Ascending aorta (tissue), 2 donors: ENCODE data around the gene RAB28. TPM values are rescaled to one million over a fixed set of nuclear protein-coding genes. Genes with fewer than 3 reads are reported as not detected.

ENCODE experiments used
- DNase-seq, 2 donors: peaks; one replicate each; pipeline ENCODE4 v3.0.0-alpha.2; 2019; ENCODE audit warnings: low spot score in 2 of 2
- H3K27ac ChIP-seq, 2 donors: fragments of 200-600 bp; sonication (generic); one replicate each; pipeline ENCODE4 v1.5.1; 2016 to 2017; ENCODE audit warnings: mild to moderate bottlenecking in 1 of 2
- H3K27me3 ChIP-seq: fragments of 200-600 bp; sonication (generic); one replicate; pipeline ENCODE4 v1.5.1; 2017
- H3K36me3 ChIP-seq, 2 donors: fragments of 200-600 bp; sonication (generic); one replicate each; pipeline ENCODE4 v1.5.1; 2016
- H3K4me1 ChIP-seq, 2 donors: fragments of 200-600 bp; sonication (generic); one replicate each; pipeline ENCODE4 v1.5.1; 2016 to 2017; ENCODE audit warnings: mild to moderate bottlenecking in 1 of 2
- H3K4me3 ChIP-seq, 2 donors: fragments of 200-600 bp; sonication (generic); one replicate each; pipeline ENCODE4 v1.5.1; 2016 to 2017; ENCODE audit warnings: mild to moderate bottlenecking in 1 of 2
- H3K9me3 ChIP-seq, 2 donors: fragments of 200-600 bp; sonication (generic); one replicate each; pipeline ENCODE4 v1.5.1; 2016
- intact Hi-C: fragments of 100-400 bp; cut with DNase I; formaldehyde crosslinking; loops from one replicate; pipeline ENCODE4 v1.15.1; 2023
- total RNA-seq: library from RNA; depleted of rRNA; stranded (reverse); fragments of >200 nt; gene quantifications from one replicate; pipeline ENCODE4 v1.1.0, GENCODE V29; 2016
- TF ChIP-seq, protein P1 (sequence below), 3 experiments: fragments of 200-600 bp in 2 of 3; fragments of 450-650 bp in 1 of 3; sonication (generic) in 2 of 3; IDR thresholded peaks; one replicate each; pipeline ENCODE4 v1.5.1; 2016 to 2019; ENCODE audit warnings: antibody characterized with exemption in 3 of 3, mild to moderate bottlenecking in 1 of 3, moderate library complexity in 1 of 3

Gene RAB28
- 3.2 TPM for total RNA-seq

DNA sequence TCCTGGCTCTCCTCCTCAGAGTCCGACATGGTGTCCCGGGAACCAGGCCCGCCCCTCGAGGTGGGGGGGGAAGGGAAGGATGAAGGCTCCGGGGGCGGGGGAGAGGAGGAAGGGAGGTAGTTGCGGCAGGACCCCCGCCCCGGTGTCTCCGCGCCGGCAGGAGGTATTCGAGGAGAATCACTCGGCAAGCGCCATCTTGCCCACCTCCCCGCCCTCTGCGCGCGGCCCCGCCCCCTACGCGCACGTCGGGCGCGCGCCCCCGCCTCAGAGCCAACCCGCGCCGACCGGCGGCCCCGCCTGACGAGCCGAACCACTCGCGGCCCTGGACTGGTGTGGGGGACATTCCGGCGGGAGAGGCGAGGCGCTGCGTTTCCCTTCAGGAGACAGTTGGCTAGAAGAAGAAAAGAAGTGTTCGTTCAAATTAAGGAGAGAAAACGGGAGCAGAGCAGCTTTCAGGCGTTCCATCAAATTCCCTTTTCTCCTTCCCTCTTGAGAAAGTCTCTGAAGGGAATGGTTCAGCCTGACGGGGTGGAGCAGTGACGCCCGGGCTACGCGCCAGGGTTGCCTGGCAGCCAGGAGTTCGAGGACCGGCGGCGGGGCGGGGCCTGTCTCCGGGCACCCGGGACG is at the start of gene RAB28:
Gene RAB28, minus strand, starts transcription at position 219 of the 627 bp plus-strand sequence.
- intact Hi-C loops, result loop anchor here (2.0 to 5.0 kb wide), 5 partner anchors 63 to 632 kb away; partner anchors contain the start of gene BOD1L1
- Histone ChIP-seq H3K27me3 (no peaks in the 10 kb centered on the region), H3K9me3 (no peaks in the 10 kb centered on the region), H3K36me3 (no peaks in the 10 kb centered on the region), H3K4me1 (peaks cover 6 to 18% of the 10 kb centered on the region in 2 donors), H3K4me3 (peak within 1 kb of the TSS; percentile 72 to 97), H3K27ac (peak within 1 kb of the TSS; percentile 88 to 98)
- DNase-seq, result peak; percentile 71 to 96
- TF ChIP-seq, protein P1, sequence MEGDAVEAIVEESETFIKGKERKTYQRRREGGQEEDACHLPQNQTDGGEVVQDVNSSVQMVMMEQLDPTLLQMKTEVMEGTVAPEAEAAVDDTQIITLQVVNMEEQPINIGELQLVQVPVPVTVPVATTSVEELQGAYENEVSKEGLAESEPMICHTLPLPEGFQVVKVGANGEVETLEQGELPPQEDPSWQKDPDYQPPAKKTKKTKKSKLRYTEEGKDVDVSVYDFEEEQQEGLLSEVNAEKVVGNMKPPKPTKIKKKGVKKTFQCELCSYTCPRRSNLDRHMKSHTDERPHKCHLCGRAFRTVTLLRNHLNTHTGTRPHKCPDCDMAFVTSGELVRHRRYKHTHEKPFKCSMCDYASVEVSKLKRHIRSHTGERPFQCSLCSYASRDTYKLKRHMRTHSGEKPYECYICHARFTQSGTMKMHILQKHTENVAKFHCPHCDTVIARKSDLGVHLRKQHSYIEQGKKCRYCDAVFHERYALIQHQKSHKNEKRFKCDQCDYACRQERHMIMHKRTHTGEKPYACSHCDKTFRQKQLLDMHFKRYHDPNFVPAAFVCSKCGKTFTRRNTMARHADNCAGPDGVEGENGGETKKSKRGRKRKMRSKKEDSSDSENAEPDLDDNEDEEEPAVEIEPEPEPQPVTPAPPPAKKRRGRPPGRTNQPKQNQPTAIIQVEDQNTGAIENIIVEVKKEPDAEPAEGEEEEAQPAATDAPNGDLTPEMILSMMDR (IDR thresholded peaks at IDR 0.05), result no peak

GRCh38 chr4:13531625-13531998 is 47.5 kb upstream of the RAB28 start:
- H3K36me3 ChIP-seq, result no peaks in the 10 kb centered on the region
- TF ChIP-seq, protein P1 (IDR thresholded peaks at IDR 0.05), result no peak
- H3K9me3 ChIP-seq, result no peaks in the 10 kb centered on the region
- H3K27ac ChIP-seq, result no peak overlapping the region
- DNase-seq, result no peak
- no peak overlapping the region for H3K4me3 ChIP-seq
- H3K4me1 ChIP-seq, result peaks cover 0 to 3% of the 10 kb centered on the region in 2 donors
- intact Hi-C loops, result no loop called here
- H3K27me3 ChIP-seq, result peaks cover 45% of the 10 kb centered on the region

DNA sequence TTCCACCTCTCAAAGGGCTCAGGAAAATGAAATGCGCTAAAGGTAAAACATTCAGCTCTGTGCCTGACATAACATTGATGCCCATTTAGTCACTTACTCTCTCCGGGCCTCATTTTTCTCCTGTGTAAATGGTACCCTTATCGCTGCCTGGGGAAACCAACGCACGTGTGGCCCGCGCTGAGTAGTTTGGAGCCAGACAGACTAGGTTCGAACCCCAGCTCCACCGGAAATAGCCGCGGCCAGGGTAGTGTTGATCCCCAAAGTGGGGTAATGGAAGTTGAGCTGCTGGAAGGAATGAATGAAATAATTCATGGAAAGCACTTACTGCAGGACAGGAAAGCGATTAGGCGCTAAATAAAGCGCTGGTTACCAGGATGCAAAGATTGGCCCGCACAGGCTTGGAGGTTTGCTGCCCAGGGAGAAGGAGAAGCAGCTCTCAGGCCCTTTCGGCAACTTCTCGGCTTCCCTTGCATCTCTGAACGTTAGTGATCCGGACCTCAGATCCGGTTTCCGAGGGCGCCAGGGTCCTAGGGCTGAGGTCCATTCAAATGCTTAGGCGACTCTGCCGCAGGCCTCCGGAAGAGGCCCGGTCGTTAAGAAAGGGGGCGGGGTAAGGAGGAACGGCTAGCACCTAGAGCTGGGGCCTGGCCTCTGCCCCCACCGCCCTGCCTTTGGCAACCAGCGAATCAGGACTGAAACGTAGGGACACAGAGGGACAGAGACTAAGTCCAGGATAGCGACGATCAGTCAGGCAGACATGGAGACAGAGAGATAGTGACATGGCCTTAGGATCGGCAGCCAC is 46.9 kb upstream of the RAB28 start:
- DNase-seq, result no peak
- no peak overlapping the region for H3K27ac ChIP-seq
- intact Hi-C loops, result no loop called here
- peaks cover 0 to 3% of the 10 kb centered on the region in 2 donors for H3K4me1 ChIP-seq
- TF ChIP-seq, protein P1 (IDR thresholded peaks at IDR 0.05), result no peak
- H3K36me3 ChIP-seq, result no peaks in the 10 kb centered on the region
- H3K9me3 ChIP-seq, result no peaks in the 10 kb centered on the region
- peaks cover 45% of the 10 kb centered on the region for H3K27me3 ChIP-seq
- H3K4me3 ChIP-seq, result no peak overlapping the region

DNA sequence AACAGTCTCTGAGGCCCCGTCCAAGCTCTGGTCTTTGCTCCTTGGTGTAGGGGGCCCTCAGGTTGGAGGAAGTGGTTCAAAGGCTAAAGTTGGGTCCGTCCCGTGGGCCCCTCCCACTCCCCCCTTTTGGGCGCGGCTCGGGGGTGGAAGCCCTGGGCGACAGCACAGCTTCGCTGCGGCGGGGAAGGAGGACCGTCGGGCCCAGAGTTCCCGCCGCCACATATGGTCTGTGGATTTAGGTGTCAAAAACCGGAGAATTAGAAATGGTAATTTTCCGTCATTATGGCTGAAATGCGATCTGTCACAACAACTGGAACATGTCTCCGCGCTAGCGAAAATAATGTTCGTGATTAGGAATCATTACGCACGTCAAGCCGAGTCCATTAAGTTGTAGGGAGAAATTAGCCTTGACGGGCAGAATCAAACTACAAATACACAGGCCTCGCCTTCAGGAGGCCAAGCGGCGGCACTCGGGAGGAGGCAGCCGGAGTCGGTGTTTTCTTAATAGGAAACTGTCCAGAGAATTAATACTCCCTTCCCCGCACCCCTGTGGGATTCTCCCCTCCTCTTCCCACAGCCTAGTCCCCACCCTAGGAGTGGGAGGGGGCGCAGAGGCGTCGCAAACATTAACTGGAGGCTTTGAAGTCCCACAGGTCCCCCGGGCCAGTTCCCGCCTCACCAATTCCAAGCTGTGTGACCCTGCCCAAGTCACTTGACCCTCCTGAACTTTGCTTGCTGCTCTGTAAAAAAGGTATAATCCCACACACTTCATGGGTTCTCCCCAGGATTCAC is 45.2 kb upstream of the RAB28 start:
- Histone ChIP-seq H3K9me3 (peaks cover 2 to 6% of the 10 kb centered on the region in 2 donors), H3K27me3 (peaks cover 39% of the 10 kb centered on the region), H3K4me1 (peaks cover 0 to 3% of the 10 kb centered on the region in 2 donors), H3K27ac (no peak overlapping the region), H3K4me3 (no peak overlapping the region), H3K36me3 (no peaks in the 10 kb centered on the region)
- intact Hi-C loops, result no loop called here
- no peak for DNase-seq
- TF ChIP-seq, protein P1 (IDR thresholded peaks at IDR 0.05), result no peak

DNA sequence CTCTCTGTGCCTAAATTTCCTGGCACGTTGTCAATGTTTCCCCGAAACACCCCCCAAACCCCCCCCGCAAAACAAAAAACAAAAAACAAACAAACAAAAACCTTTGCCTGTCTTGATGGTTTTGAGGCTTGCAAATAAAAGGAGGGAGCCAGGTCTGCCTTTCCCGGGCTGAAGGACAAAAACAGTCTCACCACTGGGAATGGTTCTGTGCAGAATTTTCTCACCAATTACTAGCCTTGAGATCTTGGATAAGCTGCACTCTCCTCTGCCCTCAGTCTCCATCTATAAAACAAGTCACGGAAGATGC is 44.6 kb upstream of the RAB28 start:
- DNase-seq, result no peak
- Histone ChIP-seq H3K36me3 (no peaks in the 10 kb centered on the region), H3K4me3 (no peak overlapping the region), H3K4me1 (peaks cover 0 to 3% of the 10 kb centered on the region in 2 donors), H3K9me3 (peaks cover 6 to 11% of the 10 kb centered on the region in 2 donors), H3K27me3 (peaks cover 38% of the 10 kb centered on the region), H3K27ac (no peak overlapping the region)
- intact Hi-C loops, result no loop called here
- TF ChIP-seq, protein P1 (IDR thresholded peaks at IDR 0.05), result no peak
